Smooth muscle cell (in vitro differentiated cells): ENCODE data around the gene RBM23. TPM values are rescaled to one million over a fixed set of nuclear protein-coding genes. Genes with fewer than 3 reads are reported as not detected.

Experiments used
- DNase-seq: peaks from one replicate; lab custom pipeline; 2025; ENCODE audit not compliant: unreplicated experiment; lab: John Stamatoyannopoulos, UW
- H2AFZ ChIP-seq: fragments of 200-600 bp; sonication (generic); 2 replicates; pipeline ENCODE4 v1.6.0; 2016; ENCODE audit warnings: antibody characterized with exemption, low read depth, mild to moderate bottlenecking
- H3F3A ChIP-seq: fragments of 200-600 bp; sonication (generic); 2 replicates; pipeline ENCODE4 v1.6.0; 2017; ENCODE audit warnings: antibody characterized with exemption, low read depth
- H3K27ac ChIP-seq: fragments of 200-600 bp; sonication (generic); 2 replicates; pipeline ENCODE4 v1.5.1; 2016; ENCODE audit warnings: low read depth, mild to moderate bottlenecking
- H3K27me3 ChIP-seq: fragments of 200-600 bp; sonication (generic); 2 replicates; pipeline ENCODE4 v1.6.1; 2016; ENCODE audit warnings: low read depth, mild to moderate bottlenecking
- H3K36me3 ChIP-seq: fragments of 200-600 bp; sonication (generic); 2 replicates; pipeline ENCODE4 v1.5.1; 2016; ENCODE audit warnings: low read depth
- H3K4me1 ChIP-seq: fragments of 200-600 bp; sonication (generic); 2 replicates; pipeline ENCODE4 v1.5.1; 2016; ENCODE audit warnings: low read depth
- H3K4me2 ChIP-seq: fragments of 200-600 bp; sonication (generic); 2 replicates; pipeline ENCODE4 v1.6.0; 2016; ENCODE audit warnings: mild to moderate bottlenecking
- H3K4me3 ChIP-seq: fragments of 200-600 bp; sonication (generic); 2 replicates; pipeline ENCODE4 v1.5.1; 2016; ENCODE audit warnings: mild to moderate bottlenecking
- H3K79me2 ChIP-seq: fragments of 200-600 bp; sonication (generic); 2 replicates; pipeline ENCODE4 v1.6.0; 2016; ENCODE audit warnings: low read depth, mild to moderate bottlenecking
- H3K9ac ChIP-seq: fragments of 200-600 bp; sonication (generic); 2 replicates; pipeline ENCODE4 v1.6.0; 2016; ENCODE audit warnings: low read depth
- H3K9me3 ChIP-seq: fragments of 200-600 bp; sonication (generic); replicated peaks from 2 replicates; pipeline ENCODE4 v1.5.1; 2016; ENCODE audit warnings: low read depth
- H4K20me1 ChIP-seq: fragments of 200-600 bp; sonication (generic); 2 replicates; pipeline ENCODE4 v1.6.0; 2016; ENCODE audit warnings: low read depth
- WGBS: methylation state at CpG from one replicate; pipeline ENCODE4 v1.1.7; 2016; ENCODE audit warnings: low lambda C conversion rate; 5-methylcytosine and 5-hydroxymethylcytosine counted together
- polyA plus RNA-seq: library from polyadenylated mRNA; unstranded; fragments of >200 nt; fragmentation: Nextera tagmentation; extraction: Ambion mirVana; gene quantifications from 2 replicates; pipeline ENCODE4 v1.2.1, GENCODE V29; 2016
- total RNA-seq: library from RNA; depleted of rRNA; stranded (reverse); fragments of >200 nt; gene quantifications from 2 replicates; pipeline ENCODE4 v1.2.3, GENCODE V29; 2014
- TF ChIP-seq, protein P1 (sequence below): fragments of 200-600 bp; sonication (generic); IDR thresholded peaks from 2 replicates; pipeline ENCODE4 v1.5.1; 2017; ENCODE audit warnings: borderline replicate concordance, mild to moderate bottlenecking, antibody characterized with exemption; ENCODE audit not compliant: insufficient read depth, poor library complexity, severe bottlenecking

Gene RBM23
- total and polyA plus RNA-seq, 2 experiments from 2014 or later: 59.3 to 112 TPM

DNA sequence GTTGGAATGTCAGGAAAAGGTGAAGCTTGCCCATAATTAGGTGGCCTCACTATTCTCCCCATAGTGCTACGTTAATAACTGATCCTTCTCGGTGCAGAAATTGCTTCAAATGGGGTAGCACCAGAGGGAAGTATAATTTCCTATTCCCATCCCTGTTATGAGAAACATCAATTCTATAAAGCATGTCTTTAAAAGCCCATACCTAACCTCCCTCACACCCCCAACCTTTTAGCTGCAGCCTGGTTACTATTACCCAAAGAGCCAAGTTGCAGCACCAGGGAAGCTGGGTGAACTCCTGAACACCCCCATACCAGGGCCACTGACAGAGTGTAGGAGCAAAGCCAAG, 15.2 kb downstream of the RBM23 start:
- Histone ChIP-seq H4K20me1 (no peaks in the 10 kb centered on the region), H3K4me1 (peaks cover 9% of the 10 kb centered on the region), H3K79me2 (peaks cover 10% of the 10 kb centered on the region), H3K9me3 (no peaks in the 10 kb centered on the region), H3F3A (peaks cover 6% of the 10 kb centered on the region), H3K36me3 (peaks cover 11% of the 10 kb centered on the region), H3K4me3 (no peak overlapping the region), H3K27me3 (no peaks in the 10 kb centered on the region), H3K27ac (no peak overlapping the region), H3K4me2 (no peak overlapping the region), H3K9ac (no peak overlapping the region), H2AFZ (no peak overlapping the region)
- WGBS: 100% methylated on average over 2 of the region's 2 CpGs
- TF ChIP-seq, protein P1, sequence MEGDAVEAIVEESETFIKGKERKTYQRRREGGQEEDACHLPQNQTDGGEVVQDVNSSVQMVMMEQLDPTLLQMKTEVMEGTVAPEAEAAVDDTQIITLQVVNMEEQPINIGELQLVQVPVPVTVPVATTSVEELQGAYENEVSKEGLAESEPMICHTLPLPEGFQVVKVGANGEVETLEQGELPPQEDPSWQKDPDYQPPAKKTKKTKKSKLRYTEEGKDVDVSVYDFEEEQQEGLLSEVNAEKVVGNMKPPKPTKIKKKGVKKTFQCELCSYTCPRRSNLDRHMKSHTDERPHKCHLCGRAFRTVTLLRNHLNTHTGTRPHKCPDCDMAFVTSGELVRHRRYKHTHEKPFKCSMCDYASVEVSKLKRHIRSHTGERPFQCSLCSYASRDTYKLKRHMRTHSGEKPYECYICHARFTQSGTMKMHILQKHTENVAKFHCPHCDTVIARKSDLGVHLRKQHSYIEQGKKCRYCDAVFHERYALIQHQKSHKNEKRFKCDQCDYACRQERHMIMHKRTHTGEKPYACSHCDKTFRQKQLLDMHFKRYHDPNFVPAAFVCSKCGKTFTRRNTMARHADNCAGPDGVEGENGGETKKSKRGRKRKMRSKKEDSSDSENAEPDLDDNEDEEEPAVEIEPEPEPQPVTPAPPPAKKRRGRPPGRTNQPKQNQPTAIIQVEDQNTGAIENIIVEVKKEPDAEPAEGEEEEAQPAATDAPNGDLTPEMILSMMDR: no peak
- no peak for DNase-seq

DNA sequence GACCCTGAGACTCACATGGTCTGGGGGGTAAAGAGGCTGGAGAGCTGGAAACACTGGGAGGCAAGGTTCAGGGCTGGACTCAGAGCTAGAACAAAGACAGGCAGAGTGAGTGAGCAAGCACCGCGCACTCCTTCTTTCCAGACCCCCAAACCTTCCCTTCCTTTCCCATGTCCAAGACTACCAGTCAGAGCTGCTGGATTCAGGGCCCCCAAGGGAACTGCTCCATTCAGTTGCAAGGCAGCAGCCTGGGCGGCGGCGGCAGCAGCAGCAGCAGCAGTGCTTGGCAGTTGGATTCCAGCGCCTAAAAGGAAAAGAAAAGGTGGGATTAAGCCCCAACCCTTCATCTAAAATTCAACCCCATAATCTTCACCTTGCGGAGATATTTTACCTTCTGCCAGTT, 17.1 kb downstream of the RBM23 start:
- 97% methylated on average over 7 of the region's 7 CpGs for WGBS
- Histone ChIP-seq H3K4me3 (no peak overlapping the region), H2AFZ (no peak overlapping the region), H3K36me3 (peaks cover 11% of the 10 kb centered on the region), H3K9ac (no peak overlapping the region), H4K20me1 (no peaks in the 10 kb centered on the region), H3F3A (peaks cover 16% of the 10 kb centered on the region), H3K4me2 (no peak overlapping the region), H3K9me3 (no peaks in the 10 kb centered on the region), H3K27ac (no peak overlapping the region), H3K27me3 (no peaks in the 10 kb centered on the region), H3K4me1 (peaks cover 10% of the 10 kb centered on the region), H3K79me2 (no peaks in the 10 kb centered on the region)
- no peak for DNase-seq
- TF ChIP-seq, protein P1: no peak

DNA sequence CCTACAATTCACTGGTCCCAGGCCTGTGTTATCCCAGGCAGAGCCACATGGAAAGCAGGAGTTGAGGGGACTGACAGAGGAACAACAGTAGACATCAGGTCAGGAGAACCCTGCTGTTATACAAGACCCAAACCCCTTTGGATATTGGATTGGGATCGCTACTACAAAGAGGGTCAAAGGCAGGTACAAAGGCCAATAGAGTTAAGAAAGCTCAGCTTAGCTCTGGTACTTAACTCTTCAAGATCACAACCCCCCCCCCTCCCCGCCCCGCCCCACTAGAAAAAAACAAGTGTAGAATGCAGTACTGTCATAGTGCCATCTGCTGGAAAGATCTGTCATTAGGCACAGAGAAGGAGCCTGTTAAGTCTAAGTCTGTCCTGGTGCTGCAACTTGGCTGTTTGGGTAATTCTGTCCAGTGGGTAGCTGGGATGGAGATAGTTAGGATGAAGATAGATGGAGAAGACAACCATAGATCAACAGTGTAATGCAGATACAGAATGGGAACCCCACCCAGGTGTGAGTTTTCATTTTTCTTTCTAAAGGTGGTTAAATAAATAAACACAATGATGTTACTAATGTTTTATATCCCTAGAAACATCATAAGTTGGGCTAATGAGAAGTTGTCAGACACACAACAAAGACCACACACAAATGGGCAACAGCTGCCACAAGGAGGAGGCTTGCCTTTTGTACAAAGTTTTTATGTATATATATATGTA, 18.7 kb downstream of the RBM23 start:
- H3K4me2 ChIP-seq: no peak overlapping the region
- no peak overlapping the region for H3K4me3 ChIP-seq
- WGBS: 21% methylated on average over 3 of the region's 3 CpGs
- H2AFZ ChIP-seq: no peak overlapping the region
- TF ChIP-seq, protein P1: peak; percentile 52
- peak overlapping the region; percentile 52 for H3K27ac ChIP-seq
- H3F3A ChIP-seq: peaks cover 16% of the 10 kb centered on the region
- H4K20me1 ChIP-seq: no peaks in the 10 kb centered on the region
- H3K4me1 ChIP-seq: peaks cover 10% of the 10 kb centered on the region
- no peak overlapping the region for H3K9ac ChIP-seq
- no peaks in the 10 kb centered on the region for H3K79me2 ChIP-seq
- no peaks in the 10 kb centered on the region for H3K9me3 ChIP-seq
- DNase-seq: peak; percentile 7
- H3K36me3 ChIP-seq: peaks cover 7% of the 10 kb centered on the region
- H3K27me3 ChIP-seq: no peaks in the 10 kb centered on the region
